Left lung (tissue), 10 donors: ENCODE results near the gene HAUS3. TPM values are rescaled to one million over a fixed set of nuclear protein-coding genes. Genes with fewer than 3 reads are reported as not detected.

Source experiments
- ATAC-seq: fragments of 200-7000 bp; cut with Tn5 transposase; one replicate; pipeline ENCODE4 v1.9.1; 2020; ENCODE audit warnings: moderate library complexity
- DNase-seq, 4 donors: peaks; one replicate each; pipeline ENCODE4 v3.0.0-alpha.2; 2013 to 2020
- H3K27ac ChIP-seq, 2 donors: fragments of 200-600 bp; sonication (generic) in 1 of 2; one replicate each; pipeline versions ENCODE4 v1.5.0 to v1.8.0; 2020 to 2021
- H3K27me3 ChIP-seq, 2 donors: fragments of 200-600 bp; sonication (generic) in 1 of 2; one replicate each; pipeline versions ENCODE4 v1.5.0 to v1.8.0; 2020 to 2021
- H3K36me3 ChIP-seq, 2 donors: fragments of 200-600 bp; sonication (generic) in 1 of 2; one replicate each; pipeline versions ENCODE4 v1.5.0 to v1.8.0; 2020 to 2021
- H3K4me1 ChIP-seq, 2 donors: fragments of 200-600 bp; one replicate each; pipeline ENCODE4 v1.8.0; 2021
- H3K4me3 ChIP-seq, 2 donors: fragments of 200-600 bp; sonication (generic) in 1 of 2; one replicate each; pipeline versions ENCODE4 v1.5.0 to v1.8.0; 2020 to 2021; ENCODE audit warnings: mild to moderate bottlenecking in 1 of 2
- H3K9me3 ChIP-seq, 2 donors: fragments of 200-600 bp; sonication (generic) in 1 of 2; one replicate each; pipeline versions ENCODE4 v1.5.0 to v1.8.0; 2020 to 2021
- CTCF ChIP-seq, 2 donors: fragments of 200-600 bp; sonication (generic) in 1 of 2; IDR thresholded peaks; one replicate each; pipeline versions ENCODE4 v1.5.0 to v1.8.0; 2021; ENCODE audit warnings: antibody characterized with exemption in 2 of 2
- intact Hi-C, 2 donors: fragments of 100-400 bp; cut with DNase I; formaldehyde crosslinking; loops; one replicate each; pipeline versions ENCODE4 v1.11.2 to v1.14.2; 2022
- polyA plus RNA-seq, 6 donors: library from polyadenylated mRNA; unstranded; fragments of 120-200 nt; gene quantifications; one replicate each; pipeline ENCODE4 v1.2.1, GENCODE V29; 2013; ENCODE audit not compliant: insufficient read length in 6 of 6
- total RNA-seq, 2 donors: library from RNA; stranded (reverse); fragmentation: NEBNext Ultra II Directional; extraction: Animal tissue kit (Norgen Biotek cat#: 25700); gene quantifications; one replicate each; pipeline ENCODE4 v1.2.1, GENCODE V29; 2021
- donor health status: DM: no; HTN: yes; CAD: no.
- donor health status: DM: no; HTN: no; CAD: no.

HAUS3 gene
- total and polyA plus RNA-seq, 8 donors, result 9.7 to 26.7 (median 23.2) TPM

GRCh38 chr4:2243681-2244380 is 1.9 kb upstream of the HAUS3 start:
- H3K36me3 ChIP-seq, result peaks cover 0 to 17% of the 10 kb centered on the region in 2 donors
- peak overlapping the region; percentile 40 to 70 for H3K27ac ChIP-seq
- TF ChIP-seq CTCF (IDR thresholded peaks at IDR 0.05), result no peak
- intact Hi-C loops, result no loop called here
- H3K4me3 ChIP-seq, result no peak overlapping the region
- H3K9me3 ChIP-seq, result no peaks in the 10 kb centered on the region
- ATAC-seq (peak; percentile 7), DNase-seq (peak in 3 of 4 donors; percentile 58 to 69 (median 65))
- H3K27me3 ChIP-seq, result no peaks in the 10 kb centered on the region
- H3K4me1 ChIP-seq, result peaks cover 27 to 53% of the 10 kb centered on the region in 2 donors

GRCh38 chr4:2241003-2241402 is 918 bp downstream of the HAUS3 start:
- H3K4me3 ChIP-seq, result peak overlapping the region; percentile 67 to 79
- H3K27me3 ChIP-seq, result no peaks in the 10 kb centered on the region
- peak overlapping the region; percentile 60 to 81 for H3K27ac ChIP-seq
- peaks cover 0 to 8% of the 10 kb centered on the region in 2 donors for H3K36me3 ChIP-seq
- DNase-seq, result no peak
- TF ChIP-seq CTCF (IDR thresholded peaks at IDR 0.05), result no peak
- H3K4me1 ChIP-seq, result peaks cover 27 to 73% of the 10 kb centered on the region in 2 donors
- intact Hi-C loops, result no loop called here
- no peak for ATAC-seq
- no peaks in the 10 kb centered on the region for H3K9me3 ChIP-seq

- ATAC-seq, result no peak
- no peak overlapping the region for H3K4me3 ChIP-seq
- intact Hi-C loops, result no loop called here
- peaks cover 21 to 46% of the 10 kb centered on the region in 2 donors for H3K4me1 ChIP-seq
- peaks cover 0 to 28% of the 10 kb centered on the region in 2 donors for H3K36me3 ChIP-seq
- H3K27ac ChIP-seq, result no peak overlapping the region
- H3K27me3 ChIP-seq, result no peaks in the 10 kb centered on the region
- H3K9me3 ChIP-seq, result no peaks in the 10 kb centered on the region
- DNase-seq, result no peak
- no peak for TF ChIP-seq CTCF (IDR thresholded peaks at IDR 0.05)
Measured at GRCh38 chr4:2236944-2237666, 4.8 kb downstream of the HAUS3 start.

- H3K27ac ChIP-seq, result no peak overlapping the region
- H3K9me3 ChIP-seq, result no peaks in the 10 kb centered on the region
- intact Hi-C loops, result no loop called here
Measured at GRCh38 chr4:2231082-2231481, 10.8 kb downstream of the HAUS3 start.

More at GRCh38 chr4:2231082-2231481, 10.8 kb downstream of the HAUS3 start:
- no peak for TF ChIP-seq CTCF (IDR thresholded peaks at IDR 0.05)
- Histone ChIP-seq H3K4me3 (no peak overlapping the region), H3K36me3 (peaks cover 0 to 51% of the 10 kb centered on the region in 2 donors), H3K27me3 (no peaks in the 10 kb centered on the region), H3K4me1 (no peaks in the 10 kb centered on the region)
- DNase-seq, result no peak
- ATAC-seq, result no peak
